ENCODE data around the gene PDF. TPM values are rescaled to one million over a fixed set of nuclear protein-coding genes. Genes with fewer than 3 reads are reported as not detected.

PDF gene
- total and polyA plus RNA-seq, 4 donors: 16.8 to 31.3 (median 23.1) TPM

DNA sequence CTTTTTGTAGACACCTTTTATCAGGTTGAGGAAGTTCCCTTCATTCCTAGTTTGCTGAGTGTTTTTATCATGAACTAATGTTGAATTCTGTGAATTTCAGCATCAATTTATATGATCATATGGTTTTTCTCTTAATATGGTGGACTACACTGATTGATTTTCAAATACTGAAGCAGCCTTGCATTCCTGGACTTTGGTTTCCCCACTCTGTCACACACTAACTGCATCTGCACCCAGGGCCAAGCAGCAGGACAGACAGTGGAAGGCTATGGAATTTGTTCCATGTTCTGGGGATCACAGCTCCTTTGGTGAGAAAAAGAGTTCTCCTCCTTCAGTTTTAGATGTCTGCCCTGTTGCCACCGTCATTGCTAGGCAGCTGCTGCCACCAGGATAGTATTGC is 47.6 kb upstream of the PDF start:
- WGBS: 100% methylated on average over 1 of the region's 1 CpG
- Histone ChIP-seq H3K27me3 (ENCODE audit: control insufficient read depth in 4 of 4, insufficient read depth in 4 of 4, low read length in 3 of 4) (no peaks in the 10 kb centered on the region), H3K4me1 (ENCODE audit: control insufficient read depth in 4 of 4, insufficient read depth in 4 of 4, low read length in 3 of 4) (peaks cover 0 to 9% (median 6%) of the 10 kb centered on the region in 4 donors), H3K9me3 (ENCODE audit: control insufficient read depth in 4 of 4, low read length in 3 of 4) (no peaks in the 10 kb centered on the region), H3K4me3 (ENCODE audit: low read depth in 1 of 3, low read length in 3 of 3) (no peak overlapping the region), H3K27ac (ENCODE audit: low read depth in 1 of 2, low read length in 2 of 2) (no peak overlapping the region), H3K9ac (ENCODE audit: low read depth in 1 of 2, low read length in 2 of 2) (no peak overlapping the region), H3K36me3 (ENCODE audit: control insufficient read depth in 4 of 4, insufficient read depth in 3 of 4, low read depth in 1 of 4, low read length in 3 of 4) (peaks cover 5 to 41% (median 33%) of the 10 kb centered on the region in 4 donors)
- TF ChIP-seq FOXA2 (IDR thresholded peaks at IDR 0.05) (no peak), EGR1 (IDR thresholded peaks at IDR 0.05; ENCODE audit: low read depth in 2 of 2) (no peak), YY1 (IDR thresholded peaks at IDR 0.05) (no peak), HNF4G (IDR thresholded peaks at IDR 0.05) (no peak), GABPA (IDR thresholded peaks at IDR 0.05 in 1 of 2, conservative IDR thresholded peaks at IDR 0.05 in 1 of 2) (no peak), RXRA (IDR thresholded peaks at IDR 0.05) (no peak), CTCF (IDR thresholded peaks at IDR 0.05; ENCODE audit: low read depth, low read length, missing input control) (no peak), TAF1 (conservative IDR thresholded peaks at IDR 0.05) (no peak)
- DNase-seq (ENCODE audit: low spot score): no peak

GRCh38 chr16:69376393-69377059 is 46.1 kb upstream of the PDF start:
- H3K9ac ChIP-seq (ENCODE audit: low read depth in 1 of 2, low read length in 2 of 2): no peak overlapping the region
- H3K9me3 ChIP-seq (ENCODE audit: control insufficient read depth in 4 of 4, low read length in 3 of 4): no peaks in the 10 kb centered on the region
- no peak overlapping the region for H3K4me3 ChIP-seq (ENCODE audit: low read depth in 1 of 3, low read length in 3 of 3)
- no peak overlapping the region for H3K27ac ChIP-seq (ENCODE audit: low read depth in 1 of 2, low read length in 2 of 2)
- peaks cover 0 to 14% (median 10%) of the 10 kb centered on the region in 4 donors for H3K4me1 ChIP-seq (ENCODE audit: control insufficient read depth in 4 of 4, insufficient read depth in 4 of 4, low read length in 3 of 4)
- DNase-seq (ENCODE audit: low spot score): no peak
- WGBS: 96% methylated on average over 10 of the region's 10 CpGs
- H3K27me3 ChIP-seq (ENCODE audit: control insufficient read depth in 4 of 4, insufficient read depth in 4 of 4, low read length in 3 of 4): no peaks in the 10 kb centered on the region
- peaks cover 3 to 30% (median 27%) of the 10 kb centered on the region in 4 donors for H3K36me3 ChIP-seq (ENCODE audit: control insufficient read depth in 4 of 4, insufficient read depth in 3 of 4, low read depth in 1 of 4, low read length in 3 of 4)
- TF ChIP-seq HNF4G (IDR thresholded peaks at IDR 0.05): no peak
- TF ChIP-seq CTCF (IDR thresholded peaks at IDR 0.05; ENCODE audit: low read depth, low read length, missing input control): no peak
- no peak for TF ChIP-seq JUND (IDR thresholded peaks at IDR 0.05)
- TF ChIP-seq TAF1 (conservative IDR thresholded peaks at IDR 0.05): no peak
- no peak for TF ChIP-seq SP1 (IDR thresholded peaks at IDR 0.05)
- TF ChIP-seq RAD21 (IDR thresholded peaks at IDR 0.05): no peak
- no peak for TF ChIP-seq MAX (IDR thresholded peaks at IDR 0.05)
- TF ChIP-seq FOXA1 (IDR thresholded peaks at IDR 0.05): no peak
- TF ChIP-seq, protein P1, sequence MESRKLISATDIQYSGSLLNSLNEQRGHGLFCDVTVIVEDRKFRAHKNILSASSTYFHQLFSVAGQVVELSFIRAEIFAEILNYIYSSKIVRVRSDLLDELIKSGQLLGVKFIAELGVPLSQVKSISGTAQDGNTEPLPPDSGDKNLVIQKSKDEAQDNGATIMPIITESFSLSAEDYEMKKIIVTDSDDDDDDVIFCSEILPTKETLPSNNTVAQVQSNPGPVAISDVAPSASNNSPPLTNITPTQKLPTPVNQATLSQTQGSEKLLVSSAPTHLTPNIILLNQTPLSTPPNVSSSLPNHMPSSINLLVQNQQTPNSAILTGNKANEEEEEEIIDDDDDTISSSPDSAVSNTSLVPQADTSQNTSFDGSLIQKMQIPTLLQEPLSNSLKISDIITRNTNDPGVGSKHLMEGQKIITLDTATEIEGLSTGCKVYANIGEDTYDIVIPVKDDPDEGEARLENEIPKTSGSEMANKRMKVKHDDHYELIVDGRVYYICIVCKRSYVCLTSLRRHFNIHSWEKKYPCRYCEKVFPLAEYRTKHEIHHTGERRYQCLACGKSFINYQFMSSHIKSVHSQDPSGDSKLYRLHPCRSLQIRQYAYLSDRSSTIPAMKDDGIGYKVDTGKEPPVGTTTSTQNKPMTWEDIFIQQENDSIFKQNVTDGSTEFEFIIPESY (IDR thresholded peaks at IDR 0.05): no peak
- TF ChIP-seq HNF4A (conservative IDR thresholded peaks at IDR 0.05): no peak
- TF ChIP-seq FOXA2 (IDR thresholded peaks at IDR 0.05): no peak
- TF ChIP-seq, protein P2, sequence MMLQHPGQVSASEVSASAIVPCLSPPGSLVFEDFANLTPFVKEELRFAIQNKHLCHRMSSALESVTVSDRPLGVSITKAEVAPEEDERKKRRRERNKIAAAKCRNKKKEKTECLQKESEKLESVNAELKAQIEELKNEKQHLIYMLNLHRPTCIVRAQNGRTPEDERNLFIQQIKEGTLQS (IDR thresholded peaks at IDR 0.05): no peak
- no peak for TF ChIP-seq RXRA (IDR thresholded peaks at IDR 0.05)
- TF ChIP-seq YY1 (IDR thresholded peaks at IDR 0.05): no peak

All from liver (tissue), 9 donors.